Liver (tissue), 9 donors: Measurements from ENCODE around the gene ARHGAP10. TPM values are rescaled to one million over a fixed set of nuclear protein-coding genes. Genes with fewer than 3 reads are reported as not detected.
A peak's percentile ranks its signal among the peaks of the same experiment; 100 is the strongest.

ENCODE experiments used
- DNase-seq: peaks from one replicate; pipeline ENCODE4 v3.0.0-alpha.2; 2017; ENCODE audit warnings: low spot score
- H3K27ac ChIP-seq, 2 donors: one replicate each; pipeline ENCODE4 v1.7.0; 2013; ENCODE audit warnings: inconsistent platforms in 2 of 2, low read length in 2 of 2, control low read depth in 1 of 2, low read depth in 1 of 2, mild to moderate bottlenecking in 1 of 2
- H3K27me3 ChIP-seq, 4 donors: one replicate each; pipeline versions ENCODE4 v1.6.1 to v1.7.0; 2013; ENCODE audit warnings: low read length in 3 of 4, inconsistent platforms in 1 of 4, mild to moderate bottlenecking in 1 of 4, moderate library complexity in 1 of 4; ENCODE audit not compliant: control insufficient read depth in 4 of 4, insufficient read depth in 4 of 4
- H3K36me3 ChIP-seq, 4 donors: one replicate each; pipeline versions ENCODE4 v1.6.1 to v1.7.0; 2013; ENCODE audit warnings: low read length in 3 of 4, mild to moderate bottlenecking in 3 of 4, low read depth in 1 of 4, moderate library complexity in 1 of 4; ENCODE audit not compliant: control insufficient read depth in 4 of 4, insufficient read depth in 3 of 4
- H3K4me1 ChIP-seq, 4 donors: one replicate each; pipeline versions ENCODE4 v1.6.1 to v1.7.0; 2013; ENCODE audit warnings: low read length in 3 of 4, mild to moderate bottlenecking in 3 of 4, moderate library complexity in 1 of 4; ENCODE audit not compliant: control insufficient read depth in 4 of 4, insufficient read depth in 4 of 4
- H3K4me3 ChIP-seq, 3 donors: one replicate each; pipeline versions ENCODE4 v1.6.1 to v1.7.0; 2013; ENCODE audit warnings: low read length in 3 of 3, control low read depth in 1 of 3, low read depth in 1 of 3, mild to moderate bottlenecking in 1 of 3
- H3K9ac ChIP-seq, 2 donors: one replicate each; pipeline ENCODE4 v1.7.0; 2013; ENCODE audit warnings: low read length in 2 of 2, mild to moderate bottlenecking in 2 of 2, moderate library complexity in 2 of 2, control low read depth in 1 of 2, low read depth in 1 of 2
- H3K9me3 ChIP-seq, 4 donors: one replicate each; pipeline versions ENCODE4 v1.6.1 to v1.7.0; 2013; ENCODE audit warnings: low read length in 3 of 4; ENCODE audit not compliant: control insufficient read depth in 4 of 4
- CTCF ChIP-seq: fragments of 150-350 bp; IDR thresholded peaks from 2 replicates; pipeline ENCODE4 v1.5.1; 2017; ENCODE audit warnings: improper control_type of control experiment, low read depth, low read length; ENCODE audit not compliant: missing input control
- EGR1 ChIP-seq, 2 donors: IDR thresholded peaks; 2 replicates each; pipeline ENCODE4 v1.6.1; 2016 to 2018; ENCODE audit warnings: antibody characterized with exemption in 2 of 2, low read depth in 2 of 2
- FOXA1 ChIP-seq: IDR thresholded peaks from 2 replicates; pipeline ENCODE4 v1.6.1; 2016; ENCODE audit warnings: antibody characterized with exemption
- FOXA2 ChIP-seq: IDR thresholded peaks from 2 replicates; pipeline ENCODE4 v1.6.1; 2016; ENCODE audit warnings: antibody characterized with exemption
- GABPA ChIP-seq, 2 donors: IDR thresholded peaks in 1 of 2; conservative IDR thresholded peaks in 1 of 2; 2 replicates each; pipeline ENCODE4 v1.6.1; 2016; ENCODE audit warnings: antibody characterized with exemption in 2 of 2, mild to moderate bottlenecking in 1 of 2, moderate library complexity in 1 of 2
- HNF4G ChIP-seq: IDR thresholded peaks from 2 replicates; pipeline ENCODE4 v1.6.1; 2016; ENCODE audit warnings: antibody characterized with exemption
- NR2F2 ChIP-seq: IDR thresholded peaks from 2 replicates; pipeline ENCODE4 v1.6.1; 2016; ENCODE audit warnings: antibody characterized with exemption
- RAD21 ChIP-seq, 2 donors: IDR thresholded peaks; 2 replicates each; pipeline ENCODE4 v1.6.1; 2016; ENCODE audit warnings: antibody characterized with exemption in 2 of 2, mild to moderate bottlenecking in 2 of 2
- REST ChIP-seq: IDR thresholded peaks from 2 replicates; pipeline ENCODE4 v1.6.1; 2016; ENCODE audit warnings: antibody characterized with exemption, mild to moderate bottlenecking
- RXRA ChIP-seq, 2 donors: IDR thresholded peaks; 2 replicates each; pipeline ENCODE4 v1.6.1; 2017 to 2018; ENCODE audit warnings: antibody characterized with exemption in 2 of 2, mild to moderate bottlenecking in 1 of 2
- SP1 ChIP-seq: IDR thresholded peaks from 2 replicates; pipeline ENCODE4 v1.6.1; 2018; ENCODE audit warnings: antibody characterized with exemption, mild to moderate bottlenecking
- YY1 ChIP-seq: IDR thresholded peaks from 2 replicates; pipeline ENCODE4 v1.6.1; 2016; ENCODE audit warnings: antibody characterized with exemption, mild to moderate bottlenecking
- WGBS: extraction: QIAGEN DNeasy Blood & Tissue Kit; methylation state at CpG from one replicate; pipeline ENCODE4 v1.1.7; 2013; 5-methylcytosine and 5-hydroxymethylcytosine counted together
- polyA plus RNA-seq, 2 donors: library from polyadenylated mRNA; stranded (reverse) in 1 of 2; unstranded in 1 of 2; fragments of 200-250 nt in 1 of 2; fragments of >200 nt in 1 of 2; fragmentation: Nextera tagmentation in 1 of 2; extraction: Ambion mirVana in 1 of 2; gene quantifications; one replicate each; pipeline versions ENCODE4 v1.2.1 to v1.2.3, GENCODE V29; 2013 to 2015
- total RNA-seq, 2 donors: library from RNA; depleted of rRNA; stranded (reverse); fragments of >200 nt; gene quantifications; one replicate each; pipeline ENCODE4 v1.2.3, GENCODE V29; 2014
- TF ChIP-seq, protein P1 (sequence below): IDR thresholded peaks from 2 replicates; pipeline ENCODE4 v1.6.1; 2016; ENCODE audit warnings: antibody characterized with exemption
- TF ChIP-seq, protein P2 (sequence below): IDR thresholded peaks from 2 replicates; pipeline ENCODE4 v1.6.1; 2016; ENCODE audit warnings: antibody characterized with exemption
- TF ChIP-seq, protein P3 (sequence below): IDR thresholded peaks from 2 replicates; pipeline ENCODE4 v1.6.1; 2016; ENCODE audit warnings: antibody characterized with exemption
- donor health status: healthy.
- donor health status: healthy.
- donor health status: healthy.
- donor health status: healthy.
- donor health status: healthy.

The ARHGAP10 gene
- total and polyA plus RNA-seq, 4 donors, result 1.5 to 13.0 (median 4.3) TPM

- H3K4me3 ChIP-seq, result no peak overlapping the region
- no peak overlapping the region for H3K9ac ChIP-seq
- peak; percentile 78 for TF ChIP-seq NR2F2
- TF ChIP-seq FOXA1, result no peak
- peak; percentile 62 for TF ChIP-seq SP1
- 74% methylated on average over 13 of the region's 13 CpGs for WGBS
- DNase-seq, result no peak
- H3K36me3 ChIP-seq, result no peaks in the 10 kb centered on the region
- no peaks in the 10 kb centered on the region for H3K27me3 ChIP-seq
- no peaks in the 10 kb centered on the region for H3K4me1 ChIP-seq
- H3K9me3 ChIP-seq, result no peaks in the 10 kb centered on the region
- H3K27ac ChIP-seq, result no peak overlapping the region
Measured at GRCh38 chr4:147829401-147830101, 97.7 kb downstream of the ARHGAP10 start.

DNA sequence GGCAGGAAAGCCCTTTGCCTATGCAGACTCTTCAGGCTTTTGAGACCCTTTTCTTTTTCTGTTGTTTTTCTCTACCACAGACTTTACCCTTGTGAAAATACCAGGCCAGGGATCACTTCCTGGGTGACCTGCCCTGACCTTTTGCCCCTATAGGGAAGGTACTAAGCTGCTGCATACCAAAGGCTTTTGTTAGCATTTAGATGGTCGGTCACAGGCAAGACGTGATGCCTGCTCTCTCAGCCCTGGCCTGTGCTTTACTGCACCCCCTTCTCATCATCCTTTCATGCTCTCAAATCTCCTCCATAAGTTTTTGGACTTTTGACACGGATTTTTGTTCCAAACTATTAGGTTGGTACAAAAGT lies 98.2 kb downstream of the ARHGAP10 start:
- no peak overlapping the region for H3K27ac ChIP-seq
- no peaks in the 10 kb centered on the region for H3K4me1 ChIP-seq
- H3K9me3 ChIP-seq, result no peaks in the 10 kb centered on the region
- no peak overlapping the region for H3K4me3 ChIP-seq
- H3K27me3 ChIP-seq, result no peaks in the 10 kb centered on the region
- WGBS, result 65% methylated on average over 3 of the region's 3 CpGs
- TF ChIP-seq RAD21 (IDR thresholded peaks at IDR 0.05) (no peak), YY1 (no peak), GABPA (IDR thresholded peaks at IDR 0.05 in 1 of 2, conservative IDR thresholded peaks at IDR 0.05 in 1 of 2) (no peak), HNF4G (no peak), REST (no peak), NR2F2 (no peak), CTCF (no peak), FOXA2 (no peak)
- TF ChIP-seq, protein P1, sequence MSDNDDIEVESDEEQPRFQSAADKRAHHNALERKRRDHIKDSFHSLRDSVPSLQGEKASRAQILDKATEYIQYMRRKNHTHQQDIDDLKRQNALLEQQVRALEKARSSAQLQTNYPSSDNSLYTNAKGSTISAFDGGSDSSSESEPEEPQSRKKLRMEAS, result no peak
- TF ChIP-seq, protein P2, sequence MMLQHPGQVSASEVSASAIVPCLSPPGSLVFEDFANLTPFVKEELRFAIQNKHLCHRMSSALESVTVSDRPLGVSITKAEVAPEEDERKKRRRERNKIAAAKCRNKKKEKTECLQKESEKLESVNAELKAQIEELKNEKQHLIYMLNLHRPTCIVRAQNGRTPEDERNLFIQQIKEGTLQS, result no peak
- no peak overlapping the region for H3K9ac ChIP-seq
- H3K36me3 ChIP-seq, result no peaks in the 10 kb centered on the region
- no peak for DNase-seq

GRCh38 chr4:147830987-147831386 lies 99.1 kb downstream of the ARHGAP10 start:
- Histone ChIP-seq H3K4me3 (no peak overlapping the region), H3K9ac (no peak overlapping the region), H3K4me1 (no peaks in the 10 kb centered on the region), H3K9me3 (no peaks in the 10 kb centered on the region), H3K27me3 (no peaks in the 10 kb centered on the region), H3K27ac (no peak overlapping the region), H3K36me3 (no peaks in the 10 kb centered on the region)
- no peak for DNase-seq
- WGBS, result 86% methylated on average over 3 of the region's 3 CpGs
- TF ChIP-seq, protein P2, result no peak
- TF ChIP-seq, protein P3, sequence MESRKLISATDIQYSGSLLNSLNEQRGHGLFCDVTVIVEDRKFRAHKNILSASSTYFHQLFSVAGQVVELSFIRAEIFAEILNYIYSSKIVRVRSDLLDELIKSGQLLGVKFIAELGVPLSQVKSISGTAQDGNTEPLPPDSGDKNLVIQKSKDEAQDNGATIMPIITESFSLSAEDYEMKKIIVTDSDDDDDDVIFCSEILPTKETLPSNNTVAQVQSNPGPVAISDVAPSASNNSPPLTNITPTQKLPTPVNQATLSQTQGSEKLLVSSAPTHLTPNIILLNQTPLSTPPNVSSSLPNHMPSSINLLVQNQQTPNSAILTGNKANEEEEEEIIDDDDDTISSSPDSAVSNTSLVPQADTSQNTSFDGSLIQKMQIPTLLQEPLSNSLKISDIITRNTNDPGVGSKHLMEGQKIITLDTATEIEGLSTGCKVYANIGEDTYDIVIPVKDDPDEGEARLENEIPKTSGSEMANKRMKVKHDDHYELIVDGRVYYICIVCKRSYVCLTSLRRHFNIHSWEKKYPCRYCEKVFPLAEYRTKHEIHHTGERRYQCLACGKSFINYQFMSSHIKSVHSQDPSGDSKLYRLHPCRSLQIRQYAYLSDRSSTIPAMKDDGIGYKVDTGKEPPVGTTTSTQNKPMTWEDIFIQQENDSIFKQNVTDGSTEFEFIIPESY, result no peak
- TF ChIP-seq RXRA (IDR thresholded peaks at IDR 0.05) (no peak), SP1 (no peak), YY1 (no peak), REST (no peak), HNF4G (no peak), EGR1 (IDR thresholded peaks at IDR 0.05; ENCODE audit: low read depth in 2 of 2) (no peak)
